Natural killer cell (primary cell): ENCODE results near the gene ITM2B. TPM values are rescaled to one million over a fixed set of nuclear protein-coding genes. Genes with fewer than 3 reads are reported as not detected.

Experiments used
- ATAC-seq, 3 donors: fragments of 150-1000 bp in 2 of 3; fragments of 200-7000 bp in 1 of 3; cut with Tn5 transposase; 1 replicate in 1 of 3; 2 replicates in 2 of 3; pipeline ENCODE4 v1.10.0; 2021; ENCODE audit warnings: mild to moderate bottlenecking in 2 of 3, moderate library complexity in 2 of 3
- DNase-seq, 2 donors: peaks; one replicate each; pipeline versions ENCODE4 v3.0.0 to v3.0.0-alpha.2; 2013 to 2021; ENCODE audit warnings: mixed read lengths in 1 of 2
- H3K27ac ChIP-seq: one replicate; pipeline ENCODE4 v1.5.1; 2013; ENCODE audit warnings: mild to moderate bottlenecking, low read length
- H3K27me3 ChIP-seq: one replicate; pipeline ENCODE4 v1.6.1; 2013; ENCODE audit warnings: low read length; ENCODE audit not compliant: control insufficient read depth, insufficient read depth
- H3K36me3 ChIP-seq: one replicate; pipeline ENCODE4 v1.6.1; 2013; ENCODE audit warnings: low read length; ENCODE audit not compliant: control insufficient read depth, insufficient read depth
- H3K4me1 ChIP-seq: one replicate; pipeline ENCODE4 v1.6.1; 2013; ENCODE audit warnings: low read length; ENCODE audit not compliant: control insufficient read depth, insufficient read depth
- H3K4me3 ChIP-seq: one replicate; pipeline ENCODE4 v1.5.1; 2013; ENCODE audit warnings: low read length
- H3K9me3 ChIP-seq: one replicate; pipeline ENCODE4 v1.6.1; 2013; ENCODE audit warnings: low read length; ENCODE audit not compliant: control insufficient read depth, insufficient read depth
- H3K27ac Mint-ChIP-seq, 2 donors: one replicate each; pipeline ENCODE4 v1.8.0; 2022; ENCODE audit warnings: mild to moderate bottlenecking in 2 of 2, mixed read lengths in 2 of 2, moderate library complexity in 1 of 2
- H3K27me3 Mint-ChIP-seq, 2 donors: one replicate each; pipeline ENCODE4 v1.8.0; 2022; ENCODE audit warnings: low read depth in 2 of 2, mixed read lengths in 2 of 2
- H3K36me3 Mint-ChIP-seq: one replicate; pipeline ENCODE4 v1.8.0; 2022; ENCODE audit warnings: mixed read lengths
- H3K4me1 Mint-ChIP-seq, 2 donors: one replicate each; pipeline ENCODE4 v1.8.0; 2022; ENCODE audit warnings: mixed read lengths in 2 of 2
- H3K4me3 Mint-ChIP-seq: one replicate; pipeline ENCODE4 v1.8.0; 2022; ENCODE audit warnings: mild to moderate bottlenecking, moderate library complexity, mixed read lengths
- H3K9me3 Mint-ChIP-seq, 2 donors: one replicate each; pipeline ENCODE4 v1.8.0; 2022; ENCODE audit warnings: mixed read lengths in 2 of 2
- CTCF ChIP-seq: fragments of 200-600 bp; IDR thresholded peaks from one replicate; pipeline ENCODE4 v1.8.0; 2022; ENCODE audit warnings: antibody characterized with exemption
- WGBS: methylation state at CpG from one replicate; pipeline ENCODE4 v1.1.7; 2013; ENCODE audit warnings: missing lambda C conversion rate; ENCODE audit not compliant: insufficient coverage; 5-methylcytosine and 5-hydroxymethylcytosine counted together
- intact Hi-C: fragments of 100-400 bp; cut with micrococcal nuclease; formaldehyde crosslinking; loops from one replicate; pipeline ENCODE4 v1.14.2; 2022
- total RNA-seq, 4 donors: library from RNA; stranded (reverse); fragments of 120-200 nt in 1 of 4; gene quantifications; one replicate each; pipeline versions ENCODE4 v1.2.3 to v1.2.4, GENCODE V29; 2013 to 2022

Gene ITM2B
- total RNA-seq, 3 donors from 2014 or later (not counting 1 experiment from before 2014, with no cell fraction given) = 305 to 387 (median 309) TPM

GRCh38 chr13:48222358-48223301 lies 10.4 kb upstream of the ITM2B start:
- no peaks in the 10 kb centered on the region for H3K27me3 ChIP-seq
- H3K4me1 ChIP-seq = peaks cover 22% of the 10 kb centered on the region
- H3K36me3 ChIP-seq = no peaks in the 10 kb centered on the region
- Mint-ChIP-seq H3K4me3 (peak overlapping the region; percentile 81), H3K27ac (peak overlapping the region; percentile 73 to 88), H3K27me3 (peaks cover 0 to 3% of the 10 kb centered on the region in 2 donors), H3K4me1 (peaks cover 30 to 37% of the 10 kb centered on the region in 2 donors), H3K9me3 (no peaks in the 10 kb centered on the region), H3K36me3 (no peaks in the 10 kb centered on the region)
- H3K4me3 ChIP-seq = no peak overlapping the region
- WGBS = 74% methylated on average over 10 of the region's 12 CpGs
- peak overlapping the region; percentile 15 for H3K27ac ChIP-seq
- peak in 1 of 2 donors; percentile 25 for DNase-seq
- no peak for TF ChIP-seq CTCF
- peak in 1 of 3 donors; percentile 45 for ATAC-seq
- H3K9me3 ChIP-seq = no peaks in the 10 kb centered on the region
- intact Hi-C loops = no loop called here

- Mint-ChIP-seq H3K4me3 (no peak overlapping the region), H3K9me3 (no peaks in the 10 kb centered on the region), H3K36me3 (no peaks in the 10 kb centered on the region), H3K27ac (no peak overlapping the region), H3K4me1 (peaks cover 27 to 35% of the 10 kb centered on the region in 2 donors), H3K27me3 (peaks cover 0 to 9% of the 10 kb centered on the region in 2 donors)
- no peak for ATAC-seq
- Histone ChIP-seq H3K9me3 (no peaks in the 10 kb centered on the region), H3K4me3 (no peak overlapping the region), H3K36me3 (no peaks in the 10 kb centered on the region), H3K27me3 (no peaks in the 10 kb centered on the region), H3K27ac (no peak overlapping the region), H3K4me1 (peaks cover 19% of the 10 kb centered on the region)
- no peak for DNase-seq
- intact Hi-C loops = no loop called here
- no peak for TF ChIP-seq CTCF
- 94% methylated on average over 3 of the region's 3 CpGs for WGBS
Observed at GRCh38 chr13:48224701-48225100, 8.3 kb upstream of the ITM2B start.

- intact Hi-C loops = loop anchor here (10.0 kb wide), 1 partner anchor 264 kb away; no protein-coding TSS in a partner anchor
- H3K9me3 ChIP-seq = no peaks in the 10 kb centered on the region
- Mint-ChIP-seq H3K27ac (no peak overlapping the region), H3K4me1 (peaks cover 24 to 25% of the 10 kb centered on the region in 2 donors), H3K36me3 (no peaks in the 10 kb centered on the region), H3K4me3 (no peak overlapping the region), H3K27me3 (peaks cover 0 to 9% of the 10 kb centered on the region in 2 donors), H3K9me3 (no peaks in the 10 kb centered on the region)
- H3K36me3 ChIP-seq = peaks cover 1% of the 10 kb centered on the region
- H3K4me3 ChIP-seq = no peak overlapping the region
- WGBS = no CpG with 5 or more reads among the region's 2 CpGs
- peaks cover 14% of the 10 kb centered on the region for H3K4me1 ChIP-seq
- H3K27ac ChIP-seq = no peak overlapping the region
- ATAC-seq = no peak
- DNase-seq = no peak
- H3K27me3 ChIP-seq = no peaks in the 10 kb centered on the region
- TF ChIP-seq CTCF = no peak
Observed at GRCh38 chr13:48230541-48230940, 2.5 kb upstream of the ITM2B start.
